Epithelial cell of proximal tubule (primary cell): Measurements from ENCODE around the gene CD247. TPM values are rescaled to one million over a fixed set of nuclear protein-coding genes. Genes with fewer than 3 reads are reported as not detected.
"Not testable (repeated sequence)": the region's sequence is repeated elsewhere in the genome, so short reads cannot be mapped to it uniquely, and the experiment has no call there.

ENCODE experiments used
- DNase-seq: peaks from one replicate; pipeline ENCODE4 v3.0.0-alpha.2; 2011; ENCODE audit warnings: low read depth
- H3K4me3 ChIP-seq: 2 replicates; pipeline ENCODE4 v1.5.1; 2011; ENCODE audit warnings: low read depth, mild to moderate bottlenecking, low read length
- CTCF ChIP-seq: conservative IDR thresholded peaks from 2 replicates; pipeline ENCODE4 v1.5.1; 2012; ENCODE audit warnings: low read depth, mild to moderate bottlenecking, low read length
- total RNA-seq: library from RNA; depleted of rRNA; stranded (reverse); fragments of >200 nt; gene quantifications from 2 replicates; pipeline ENCODE4 v1.2.3, GENCODE V29; 2015

CD247 gene
- total RNA-seq, 1 donor from 2014 or later: not detected

- no peak for TF ChIP-seq CTCF
- no peak for DNase-seq
- H3K4me3 ChIP-seq: no peak overlapping the region
Measured at GRCh38 chr1:167561753-167562152, 43.4 kb upstream of the CD247 start.

GRCh38 chr1:167555971-167556714 is 37.8 kb upstream of the CD247 start:
- DNase-seq: no peak
- no peak overlapping the region for H3K4me3 ChIP-seq
- peak; percentile 95 for TF ChIP-seq CTCF

GRCh38 chr1:167555072-167555471 is 36.7 kb upstream of the CD247 start:
- H3K4me3 ChIP-seq, DNase-seq: not testable (repeated sequence)

- no peak for DNase-seq
- no peak for TF ChIP-seq CTCF
- peak overlapping the region; percentile 74 for H3K4me3 ChIP-seq
Measured at GRCh38 chr1:167554028-167554779, 35.9 kb upstream of the CD247 start.

GRCh38 chr1:167553136-167554027 is 35.1 kb upstream of the CD247 start, which contains the start of gene CREG1:
CREG1 (minus strand) TSS chr1:167553762.
- DNase-seq: no peak
- TF ChIP-seq CTCF: no peak
- H3K4me3 ChIP-seq: peak within 1 kb of the TSS; percentile 74

GRCh38 chr1:167551362-167551761 is 33.0 kb upstream of the CD247 start:
- DNase-seq: no peak
- no peak for TF ChIP-seq CTCF
- no peak overlapping the region for H3K4me3 ChIP-seq
